ENCODE measurements around the gene PARN. TPM values are rescaled to one million over a fixed set of nuclear protein-coding genes. Genes with fewer than 3 reads are reported as not detected.
A peak's percentile ranks its signal among the peaks of the same experiment; 100 is the strongest.

The PARN gene
- total and polyA plus RNA-seq, 8 donors, result 9.9 to 75.3 (median 24.2) TPM

GRCh38 chr16:14487579-14487978, 142.5 kb downstream of the PARN start:
- H3K27me3 ChIP-seq, result no peaks in the 10 kb centered on the region
- peaks cover 0 to 5% (median 1%) of the 10 kb centered on the region in 4 donors for H3K36me3 ChIP-seq
- peak overlapping the region in 4 of 5 donors; percentile 55 to 82 (median 66) for H3K27ac ChIP-seq
- 8 to 20% (median 13%) methylated on average over 3 of the region's 3 CpGs for WGBS, 5 donors
- TF ChIP-seq CTCF (IDR thresholded peaks at IDR 0.05) (no peak), POLR2AphosphoS5 (IDR thresholded peaks at IDR 0.05) (no peak), POLR2A (IDR thresholded peaks at IDR 0.05) (no peak), EP300 (IDR thresholded peaks at IDR 0.05) (no peak)
- peak in 1 of 2 donors; percentile 36 for DNase-seq
- H3K4me1 ChIP-seq, result peaks cover 19 to 58% (median 35%) of the 10 kb centered on the region in 4 donors
- intact Hi-C loops (cut with DNase I; ENCODE audit: low total_unique reads), result no loop called here
- H3K9me3 ChIP-seq, result no peaks in the 10 kb centered on the region
- H3K4me3 ChIP-seq, result peak overlapping the region; percentile 17 to 31 (median 26)

- H3K4me3 ChIP-seq, result peak overlapping the region; percentile 17 to 31 (median 26)
- no peaks in the 10 kb centered on the region for H3K27me3 ChIP-seq
- H3K27ac ChIP-seq, result peak overlapping the region; percentile 55 to 82 (median 58)
- peaks cover 12 to 52% (median 33%) of the 10 kb centered on the region in 4 donors for H3K4me1 ChIP-seq
- peak; percentile 92 to 94 for DNase-seq
- 21 to 32% (median 28%) methylated on average over 20 of the region's 20 CpGs for WGBS, 5 donors
- intact Hi-C loops (cut with DNase I; ENCODE audit: low total_unique reads), result no loop called here
- TF ChIP-seq CTCF (IDR thresholded peaks at IDR 0.05) (no peak), POLR2AphosphoS5 (IDR thresholded peaks at IDR 0.05) (peak; percentile 69 to 97 (median 86))
- no peaks in the 10 kb centered on the region for H3K9me3 ChIP-seq
- peaks cover 0 to 14% (median 10%) of the 10 kb centered on the region in 4 donors for H3K36me3 ChIP-seq
Observed at GRCh38 chr16:14486520-14487303, 143.3 kb downstream of the PARN start.

- Histone ChIP-seq H3K27me3 (no peaks in the 10 kb centered on the region), H3K9me3 (no peaks in the 10 kb centered on the region), H3K4me1 (peaks cover 12 to 46% (median 33%) of the 10 kb centered on the region in 4 donors), H3K27ac (peak overlapping the region in 4 of 5 donors; percentile 55 to 82 (median 66)), H3K36me3 (peaks cover 0 to 20% (median 18%) of the 10 kb centered on the region in 4 donors), H3K4me3 (no peak overlapping the region)
- intact Hi-C loops (cut with DNase I; ENCODE audit: low total_unique reads), result no loop called here
- WGBS, 5 donors, result 84 to 86% (median 85%) methylated on average over 16 of the region's 16 CpGs
- TF ChIP-seq CTCF (IDR thresholded peaks at IDR 0.05) (no peak), POLR2A (IDR thresholded peaks at IDR 0.05) (no peak)
- DNase-seq, result no peak
Observed at GRCh38 chr16:14485811-14486519, 144.1 kb downstream of the PARN start.

- Histone ChIP-seq H3K4me3 (no peak overlapping the region), H3K36me3 (peaks cover 0 to 29% (median 25%) of the 10 kb centered on the region in 4 donors), H3K27ac (no peak overlapping the region), H3K27me3 (no peaks in the 10 kb centered on the region), H3K4me1 (peaks cover 12 to 41% (median 29%) of the 10 kb centered on the region in 4 donors), H3K9me3 (no peaks in the 10 kb centered on the region)
- 76 to 89% (median 79%) methylated on average over 2 of the region's 2 CpGs for WGBS, 5 donors
- intact Hi-C loops (cut with DNase I; ENCODE audit: low total_unique reads), result no loop called here
- no peak for DNase-seq
- TF ChIP-seq POLR2A (IDR thresholded peaks at IDR 0.05) (no peak), POLR2AphosphoS5 (IDR thresholded peaks at IDR 0.05) (no peak), CTCF (IDR thresholded peaks at IDR 0.05) (no peak), EP300 (IDR thresholded peaks at IDR 0.05) (no peak)
Observed at GRCh38 chr16:14485121-14485551, 144.9 kb downstream of the PARN start.

Measured in stomach (tissue), 9 donors.